Lung (tissue), 5 donors: Measurements from ENCODE around the gene ASTN2. TPM values are rescaled to one million over a fixed set of nuclear protein-coding genes. Genes with fewer than 3 reads are reported as not detected.

ENCODE experiments used
- polyA plus RNA-seq, 2 donors: library from polyadenylated mRNA; stranded (reverse); fragments of 200-250 nt; gene quantifications; one replicate each; pipeline ENCODE4 v1.2.1, GENCODE V29; 2013
- small RNA-seq: library from RNA; depleted of rRNA; stranded (forward); fragments of <200 nt; gene quantifications from one replicate; pipeline ENCODE3, GENCODE V24; 2014; ENCODE audit warnings: low replicate concordance
- total RNA-seq, 2 donors: library from RNA; depleted of rRNA in 1 of 2; stranded (reverse); fragments of >200 nt in 1 of 2; gene quantifications; one replicate each; pipeline ENCODE4 v1.2.1, GENCODE V29; 2014 to 2021
- donor health status: Bipolar disorder and iron deficiency.
- donor health status: healthy.
- donor health status: DM: yes; HTN: yes; CAD: no.

ASTN2 gene
- total and polyA plus RNA-seq, 4 donors: 1.4 to 7.0 (median 3.3) TPM

Small RNA genes lying within 50 kb of the gene (small RNA-seq; reads per million reads assigned to genes)
- not detected for gene SNORA70C
